Ovary (tissue), 3 donors: ENCODE data around the gene CAMTA1.

Experiments used
- POLR2A ChIP-seq: fragments of 450-650 bp; IDR thresholded peaks from one replicate; pipeline ENCODE4 v1.6.1; 2017; ENCODE audit warnings: antibody characterized with exemption, mild to moderate bottlenecking, moderate library complexity
- TF ChIP-seq, protein P1 (sequence below), 3 donors: fragments of 450-650 bp in 2 of 3; fragments of 200-600 bp in 1 of 3; IDR thresholded peaks; one replicate each; pipeline versions ENCODE4 v1.5.1 to v1.8.0; 2016 to 2022; ENCODE audit warnings: antibody characterized with exemption in 3 of 3, mild to moderate bottlenecking in 1 of 3
- donor health status: DM: no; HTN: no; CAD: no.

DNA sequence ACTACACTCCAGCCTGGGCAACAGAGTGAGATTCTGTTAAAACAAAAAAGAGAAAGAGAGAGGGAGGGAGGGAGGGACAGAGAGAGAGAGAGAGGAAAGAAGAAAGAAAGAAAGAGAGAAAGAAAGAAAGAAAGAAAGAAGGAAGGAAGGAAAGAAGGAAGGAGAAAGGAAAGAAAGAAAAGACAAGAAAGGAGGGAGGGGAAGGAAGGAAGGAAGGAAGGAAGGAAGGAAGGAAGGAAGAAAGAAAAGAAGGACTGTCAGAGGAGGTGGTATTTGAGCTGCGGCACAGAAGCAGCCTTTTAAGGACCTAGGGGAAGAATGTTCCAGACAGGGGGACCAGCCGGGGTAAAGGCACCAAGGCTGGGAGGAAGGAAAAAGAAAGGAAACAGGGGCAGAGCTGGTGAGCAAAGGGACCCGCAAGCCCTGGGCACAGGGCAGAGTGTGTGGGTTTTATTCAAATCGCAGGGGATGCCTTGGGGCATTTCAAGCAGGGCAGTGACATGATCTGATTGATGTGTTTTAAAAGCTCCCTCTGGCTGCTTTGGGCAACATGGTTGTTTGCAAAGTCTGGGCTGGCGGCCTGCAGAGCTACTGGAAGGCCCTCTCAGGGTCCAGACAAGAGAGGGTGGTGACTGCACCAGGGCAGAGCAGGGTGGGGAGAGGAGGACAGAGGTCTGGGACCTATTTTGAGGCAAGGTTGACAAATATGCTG lies 808.9 kb downstream of the CAMTA1 start:
- TF ChIP-seq, protein P1, sequence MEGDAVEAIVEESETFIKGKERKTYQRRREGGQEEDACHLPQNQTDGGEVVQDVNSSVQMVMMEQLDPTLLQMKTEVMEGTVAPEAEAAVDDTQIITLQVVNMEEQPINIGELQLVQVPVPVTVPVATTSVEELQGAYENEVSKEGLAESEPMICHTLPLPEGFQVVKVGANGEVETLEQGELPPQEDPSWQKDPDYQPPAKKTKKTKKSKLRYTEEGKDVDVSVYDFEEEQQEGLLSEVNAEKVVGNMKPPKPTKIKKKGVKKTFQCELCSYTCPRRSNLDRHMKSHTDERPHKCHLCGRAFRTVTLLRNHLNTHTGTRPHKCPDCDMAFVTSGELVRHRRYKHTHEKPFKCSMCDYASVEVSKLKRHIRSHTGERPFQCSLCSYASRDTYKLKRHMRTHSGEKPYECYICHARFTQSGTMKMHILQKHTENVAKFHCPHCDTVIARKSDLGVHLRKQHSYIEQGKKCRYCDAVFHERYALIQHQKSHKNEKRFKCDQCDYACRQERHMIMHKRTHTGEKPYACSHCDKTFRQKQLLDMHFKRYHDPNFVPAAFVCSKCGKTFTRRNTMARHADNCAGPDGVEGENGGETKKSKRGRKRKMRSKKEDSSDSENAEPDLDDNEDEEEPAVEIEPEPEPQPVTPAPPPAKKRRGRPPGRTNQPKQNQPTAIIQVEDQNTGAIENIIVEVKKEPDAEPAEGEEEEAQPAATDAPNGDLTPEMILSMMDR (IDR thresholded peaks at IDR 0.05): no peak
- no peak for TF ChIP-seq POLR2A
